HG02588 (cell line): ENCODE measurements around the gene KCNA5.

Experiments used
- ATAC-seq: cut with Tn5 transposase; IDR thresholded peaks from one replicate; pipeline ENCODE4 v1.9.1; 2021; ENCODE audit warnings: mild to moderate bottlenecking, moderate library complexity; ENCODE audit not compliant: unreplicated experiment

KCNA5 gene

DNA sequence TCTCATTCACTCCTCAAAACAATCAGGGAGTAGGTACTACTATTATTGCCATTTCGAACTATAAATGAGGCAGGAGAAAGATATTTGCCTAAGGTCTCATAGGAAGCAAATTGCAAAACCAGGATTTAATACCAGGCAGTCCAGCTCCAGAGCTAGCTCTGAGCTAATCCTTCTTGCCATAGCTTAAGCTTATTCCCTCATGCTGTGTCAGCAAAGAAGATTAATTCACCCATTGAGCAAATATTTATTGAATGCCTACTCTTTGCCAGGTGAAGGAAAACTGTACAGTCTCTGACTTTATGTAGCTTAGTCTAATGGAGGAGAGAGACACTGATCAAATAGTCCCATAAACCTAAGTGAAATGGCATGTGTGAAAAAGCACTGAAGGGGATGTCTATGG, 19.5 kb downstream of the KCNA5 start:
- no peak for ATAC-seq

DNA sequence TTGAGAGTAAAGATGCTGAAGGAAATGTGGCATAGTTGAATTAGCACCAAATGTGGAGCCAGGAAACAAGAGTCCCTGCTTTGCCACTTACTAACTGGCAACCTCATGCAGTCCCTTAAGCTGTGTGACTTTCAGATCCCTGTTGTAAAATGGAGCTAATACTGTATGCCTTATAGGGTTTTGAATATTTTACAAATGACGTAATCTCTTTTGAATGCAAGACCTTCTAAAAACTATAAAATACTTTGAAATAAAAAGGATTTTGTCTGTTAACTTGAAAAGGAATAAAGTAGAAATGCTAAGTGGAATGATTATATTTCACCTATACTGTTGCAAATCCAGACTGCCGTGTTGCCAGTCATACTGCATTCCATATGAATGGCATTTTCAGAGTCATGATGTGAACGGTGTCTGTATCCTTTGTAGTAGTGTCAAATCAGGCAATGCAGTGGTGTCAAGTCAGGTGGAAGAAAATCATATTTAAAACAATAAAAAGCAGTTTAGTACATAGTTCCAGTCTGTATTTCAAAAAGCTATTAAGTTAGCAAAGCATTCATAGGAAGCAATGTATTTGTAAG, 21.3 kb downstream of the KCNA5 start:
- no peak for ATAC-seq

GRCh38 chr12:5066251-5066650, 22.6 kb downstream of the KCNA5 start:
- no peak for ATAC-seq

- ATAC-seq = no peak
Observed at GRCh38 chr12:5068126-5068525, 24.4 kb downstream of the KCNA5 start.

- ATAC-seq = no peak
Observed at GRCh38 chr12:5068619-5069018, 24.9 kb downstream of the KCNA5 start.

- no peak for ATAC-seq
Observed at GRCh38 chr12:5070090-5070489, 26.4 kb downstream of the KCNA5 start.

DNA sequence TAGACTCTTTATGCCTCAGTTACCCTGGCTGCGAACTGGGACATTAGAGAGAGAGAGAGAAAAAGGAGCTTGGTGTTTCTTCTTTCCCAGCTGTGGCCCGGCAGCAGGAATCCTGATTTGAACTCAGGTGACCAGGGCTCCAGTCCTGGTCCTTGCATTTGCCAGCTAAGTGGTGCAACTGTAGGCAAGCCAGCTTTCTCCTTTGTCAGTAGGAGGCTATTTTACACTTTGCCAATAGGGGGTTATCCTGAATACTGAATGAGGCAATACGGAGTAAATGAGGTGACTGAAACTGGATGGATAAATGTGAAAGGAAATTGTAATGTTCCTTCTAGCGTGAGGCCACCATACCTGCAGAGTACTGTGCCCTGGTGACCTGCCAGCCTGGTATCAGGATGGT, 27.8 kb downstream of the KCNA5 start:
- ATAC-seq = no peak

- ATAC-seq = no peak
Observed at GRCh38 chr12:5072311-5072710, 28.6 kb downstream of the KCNA5 start.

- ATAC-seq = no peak
Observed at GRCh38 chr12:5073054-5073453, 29.4 kb downstream of the KCNA5 start.

GRCh38 chr12:5073853-5074252, 30.2 kb downstream of the KCNA5 start:
- ATAC-seq = no peak

GRCh38 chr12:5076761-5077160, 33.1 kb downstream of the KCNA5 start:
- ATAC-seq = no peak

- ATAC-seq = no peak
Observed at GRCh38 chr12:5078423-5078822, 34.7 kb downstream of the KCNA5 start.

DNA sequence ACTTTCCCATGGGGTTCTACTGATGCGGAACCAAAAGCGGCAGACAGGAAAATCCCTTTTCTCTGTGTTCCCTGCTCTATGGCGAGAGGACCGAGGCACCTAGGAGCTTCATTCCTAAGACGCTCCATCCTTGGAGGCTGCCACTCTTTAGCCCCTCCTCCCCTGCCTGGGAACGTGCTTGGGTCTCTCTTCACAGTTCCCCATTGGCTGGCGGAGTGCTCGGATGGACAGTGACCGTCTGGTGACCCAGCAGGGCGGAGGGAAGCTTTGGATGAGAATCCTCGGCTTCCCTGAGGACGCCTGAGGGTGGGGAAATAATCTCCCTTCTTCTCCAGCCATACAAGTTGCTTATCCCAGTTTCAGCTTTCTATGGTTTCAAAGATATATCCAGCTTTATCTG, 37.3 kb downstream of the KCNA5 start:
- ATAC-seq = no peak

DNA sequence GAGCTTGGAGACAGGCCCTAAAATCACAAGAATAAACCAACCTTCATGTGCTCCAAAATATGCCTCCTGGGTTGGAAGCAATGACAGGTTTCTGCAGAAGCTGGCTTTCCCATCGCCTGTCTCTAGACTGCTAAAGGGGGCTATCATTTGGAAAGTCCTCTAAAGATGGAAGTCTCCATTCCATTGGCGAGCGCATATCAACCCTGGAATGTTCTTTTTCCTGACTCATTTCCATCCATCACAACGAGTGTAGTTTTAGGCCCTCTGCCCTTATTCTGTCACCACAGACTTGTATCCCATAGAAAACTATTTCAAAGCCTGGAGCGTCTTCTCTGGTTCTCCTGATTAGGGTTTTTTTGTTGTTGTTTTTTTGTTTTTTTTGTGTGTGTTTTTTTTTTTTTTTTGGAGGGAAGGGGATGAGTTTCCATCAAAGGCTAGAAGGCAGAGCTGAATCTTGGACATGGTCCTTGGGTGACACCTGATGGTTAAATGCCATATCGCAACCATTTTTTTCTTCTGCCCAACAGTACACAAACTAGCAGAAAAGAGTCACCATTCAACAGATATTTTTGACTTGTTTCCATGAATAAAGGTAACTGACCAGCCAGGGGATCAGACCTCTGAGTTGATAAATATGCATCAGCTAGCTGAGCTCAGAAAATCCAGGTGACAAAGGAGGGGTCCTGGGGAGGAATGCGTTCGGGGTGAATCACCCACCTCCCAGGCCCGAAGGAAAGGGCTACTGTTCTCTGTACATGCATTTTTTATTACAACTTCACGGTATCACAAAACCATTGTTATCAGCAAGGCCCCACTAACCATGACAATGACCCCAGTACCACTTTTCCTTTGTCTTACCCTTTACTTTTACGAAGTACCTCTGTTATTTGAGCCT, 40.5 kb downstream of the KCNA5 start:
- no peak for ATAC-seq

DNA sequence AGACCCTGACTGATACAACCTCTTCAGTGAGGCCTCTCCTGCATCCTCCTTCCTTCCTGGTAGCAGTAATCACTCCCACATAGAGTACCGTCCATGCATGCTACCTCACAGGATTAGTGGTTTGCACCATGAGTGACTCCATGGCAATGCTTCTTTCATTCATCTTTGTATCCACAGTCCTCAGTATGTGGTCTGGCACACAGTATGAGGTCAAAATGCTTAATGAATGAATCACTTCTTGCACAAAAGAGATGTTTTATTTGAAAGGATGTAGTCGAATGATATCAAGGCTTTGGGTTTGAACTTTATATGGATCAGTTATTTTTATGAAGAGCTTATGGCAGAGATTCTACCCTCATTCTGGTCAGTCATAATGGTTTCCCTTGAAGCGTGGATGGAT, 42.2 kb downstream of the KCNA5 start:
- no peak for ATAC-seq

DNA sequence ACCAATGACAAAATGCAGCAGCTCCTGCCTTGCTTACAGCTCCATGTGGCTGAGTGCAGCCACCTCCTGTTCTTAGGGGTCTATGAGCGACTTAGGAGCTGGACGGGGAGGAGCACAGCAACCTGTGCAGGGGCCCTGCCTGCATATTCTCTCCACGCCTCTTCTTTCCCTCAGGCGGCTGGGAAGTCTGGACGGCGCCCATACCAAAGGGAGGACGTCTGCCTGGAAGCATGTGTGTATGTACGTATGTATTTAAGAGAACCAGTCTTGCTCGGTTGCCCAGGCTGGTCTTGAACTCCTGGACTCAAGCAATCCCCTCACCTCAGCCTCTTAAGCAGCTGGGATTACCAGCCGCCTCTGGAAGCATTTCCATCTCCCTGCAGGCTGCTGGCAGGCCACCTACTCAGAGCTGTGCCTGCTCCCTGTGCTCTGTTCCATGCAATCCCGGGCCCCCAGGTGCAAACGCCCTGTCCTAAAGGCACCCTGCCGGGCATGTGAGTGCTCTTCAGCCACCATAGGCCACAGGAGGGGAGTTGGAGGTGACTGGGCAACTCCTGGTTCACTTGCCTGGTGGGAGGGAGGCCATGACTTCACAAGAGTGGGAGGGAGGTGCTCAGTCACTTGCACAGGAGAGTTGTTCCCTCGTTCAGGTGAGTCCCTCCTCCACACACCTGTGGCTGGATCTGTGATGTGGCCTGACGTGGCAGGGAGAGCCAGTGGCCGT, 44.3 kb downstream of the KCNA5 start:
- no peak for ATAC-seq

DNA sequence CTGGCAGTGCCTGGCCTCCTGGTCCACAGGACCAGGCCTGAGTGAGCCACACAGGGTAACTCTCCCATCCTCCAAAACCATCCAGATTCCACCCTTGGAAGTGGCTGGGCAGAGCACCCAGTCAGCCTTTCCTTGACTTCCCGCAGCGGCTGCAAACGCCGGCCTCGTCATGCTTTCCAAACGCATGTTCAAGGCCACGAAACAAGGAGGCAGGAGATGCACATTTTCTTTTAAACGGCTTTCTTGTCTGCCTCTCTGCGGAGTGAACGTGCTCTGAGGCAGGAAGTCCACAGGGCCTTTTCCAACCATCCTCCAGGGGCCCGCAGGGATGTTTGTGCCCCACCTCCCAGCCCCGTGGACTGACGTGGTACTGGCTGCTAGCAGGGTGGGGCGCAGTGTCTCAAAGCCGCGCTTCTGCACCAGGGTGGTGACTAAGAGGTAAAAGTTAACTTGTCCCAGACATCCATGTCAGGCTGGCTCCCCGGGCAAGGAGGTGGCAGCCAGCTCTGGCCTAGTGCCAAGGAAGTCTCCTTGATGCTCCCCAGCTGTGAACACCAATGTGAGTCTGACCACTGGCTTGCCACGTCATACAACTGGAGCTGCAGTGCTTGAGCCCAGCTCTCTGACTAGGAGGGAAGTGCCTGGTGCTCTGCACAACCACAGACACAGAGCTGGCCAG, 45.0 kb downstream of the KCNA5 start:
- ATAC-seq = no peak

DNA sequence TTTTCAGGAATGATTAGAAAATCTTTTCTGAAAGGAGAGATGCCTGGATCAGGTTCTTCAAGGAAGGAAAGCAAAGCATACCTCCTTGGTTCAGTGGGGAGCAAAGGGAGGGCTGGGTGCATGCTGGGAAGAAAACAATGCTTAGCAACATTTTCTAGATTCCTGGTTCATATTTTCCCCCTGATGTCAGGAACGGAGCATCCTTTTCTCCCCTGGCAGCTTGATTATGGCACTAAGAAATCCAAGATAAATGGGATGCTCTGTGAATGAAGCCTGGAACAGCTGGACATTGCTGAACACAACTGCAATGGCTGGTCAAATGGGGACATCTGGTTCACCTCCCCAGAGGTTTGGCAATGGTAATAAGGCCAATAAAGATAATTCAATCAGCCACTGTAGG, 50.9 kb downstream of the KCNA5 start:
- no peak for ATAC-seq

GRCh38 chr12:5094986-5095385, 51.3 kb downstream of the KCNA5 start:
- no peak for ATAC-seq
